Lower leg skin (tissue), 4 donors: ENCODE measurements around the gene SERPINA9. TPM values are rescaled to one million over a fixed set of nuclear protein-coding genes. Genes with fewer than 3 reads are reported as not detected.
A peak's percentile ranks its signal among the peaks of the same experiment; 100 is the strongest.

Source experiments
- DNase-seq, 2 donors: peaks; one replicate each; pipeline ENCODE4 v3.0.0-alpha.2; 2019; ENCODE audit warnings: low spot score in 2 of 2
- H3K4me3 ChIP-seq: fragments of 200-600 bp; sonication (generic); 2 replicates; pipeline ENCODE4 v1.5.1; 2017; ENCODE audit warnings: mild to moderate bottlenecking, low read depth; ENCODE audit not compliant: poor library complexity, severe bottlenecking
- POLR2A ChIP-seq, 2 donors: fragments of 450-650 bp; IDR thresholded peaks; one replicate each; pipeline ENCODE4 v1.6.1; 2016 to 2017; ENCODE audit warnings: antibody characterized with exemption in 2 of 2, mild to moderate bottlenecking in 1 of 2, moderate library complexity in 1 of 2
- WGBS, 2 donors: methylation state at CpG; one replicate each; pipeline ENCODE4 v1.1.5; 2018; 5-methylcytosine and 5-hydroxymethylcytosine counted together
- intact Hi-C: fragments of 100-400 bp; cut with DNase I; formaldehyde crosslinking; loops from one replicate; pipeline ENCODE4 v1.15.0; 2023; ENCODE audit warnings: low total_unique reads
- total RNA-seq, 4 donors: library from RNA; depleted of rRNA; stranded (reverse); fragments of >200 nt; gene quantifications; one replicate each; pipeline ENCODE4 v1.1.0, GENCODE V29; 2016
- TF ChIP-seq, protein P1 (sequence below), 3 donors: fragments of 450-650 bp; IDR thresholded peaks; one replicate each; pipeline ENCODE4 v1.5.1; 2016; ENCODE audit warnings: antibody characterized with exemption in 3 of 3, mild to moderate bottlenecking in 3 of 3, moderate library complexity in 2 of 3

SERPINA9 gene
- total RNA-seq, 4 donors from 2014 or later = 0.42 to 3.7 (median 1.5) TPM

GRCh38 chr14:94461526-94462218 lies 14.3 kb downstream of the SERPINA9 start:
- DNase-seq = peak in 1 of 2 donors; percentile 78
- 87 to 88% methylated on average over 19 of the region's 19 CpGs for WGBS, 2 donors

DNA sequence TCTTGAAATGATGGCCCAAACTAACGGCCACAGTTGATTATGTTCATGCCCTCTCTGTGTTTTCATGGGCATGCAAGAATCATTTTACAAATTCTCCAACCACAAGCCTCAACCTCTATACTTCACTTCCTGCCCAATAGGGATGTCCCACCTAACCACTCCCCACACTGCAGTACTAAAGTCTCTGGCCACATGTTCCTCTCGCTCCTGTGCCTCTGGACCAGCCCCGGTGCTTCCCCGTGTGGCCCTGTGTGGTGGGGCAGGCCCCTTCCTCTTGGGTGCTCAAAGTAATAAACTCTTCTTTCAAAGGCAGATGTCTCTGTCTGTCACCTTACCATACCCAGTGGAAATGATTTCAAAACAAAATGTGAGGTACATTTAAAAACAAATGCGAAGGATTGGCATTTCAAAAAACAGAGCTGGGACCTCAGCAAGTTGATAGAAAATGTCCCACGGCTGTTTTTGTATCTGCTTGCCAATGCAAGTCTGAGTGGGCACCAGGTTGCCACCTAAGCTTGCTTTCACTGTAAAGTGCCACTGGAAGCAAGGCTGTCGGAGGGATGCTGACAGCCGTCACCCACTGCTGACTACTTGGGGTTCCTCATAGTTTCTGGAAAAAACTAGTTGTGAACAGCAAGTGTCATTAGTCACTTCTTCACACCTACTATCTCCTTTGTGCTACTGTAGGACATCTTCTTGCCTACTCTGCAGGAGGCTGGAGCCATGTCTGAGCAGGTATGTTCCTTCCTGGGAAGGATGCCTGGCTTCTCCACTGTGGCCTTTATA lies 15.2 kb downstream of the SERPINA9 start:
- 81 to 88% methylated on average over 8 of the region's 8 CpGs for WGBS, 2 donors
- DNase-seq = peak in 1 of 2 donors; percentile 54
- intact Hi-C loops = no loop called here
- TF ChIP-seq, protein P1, sequence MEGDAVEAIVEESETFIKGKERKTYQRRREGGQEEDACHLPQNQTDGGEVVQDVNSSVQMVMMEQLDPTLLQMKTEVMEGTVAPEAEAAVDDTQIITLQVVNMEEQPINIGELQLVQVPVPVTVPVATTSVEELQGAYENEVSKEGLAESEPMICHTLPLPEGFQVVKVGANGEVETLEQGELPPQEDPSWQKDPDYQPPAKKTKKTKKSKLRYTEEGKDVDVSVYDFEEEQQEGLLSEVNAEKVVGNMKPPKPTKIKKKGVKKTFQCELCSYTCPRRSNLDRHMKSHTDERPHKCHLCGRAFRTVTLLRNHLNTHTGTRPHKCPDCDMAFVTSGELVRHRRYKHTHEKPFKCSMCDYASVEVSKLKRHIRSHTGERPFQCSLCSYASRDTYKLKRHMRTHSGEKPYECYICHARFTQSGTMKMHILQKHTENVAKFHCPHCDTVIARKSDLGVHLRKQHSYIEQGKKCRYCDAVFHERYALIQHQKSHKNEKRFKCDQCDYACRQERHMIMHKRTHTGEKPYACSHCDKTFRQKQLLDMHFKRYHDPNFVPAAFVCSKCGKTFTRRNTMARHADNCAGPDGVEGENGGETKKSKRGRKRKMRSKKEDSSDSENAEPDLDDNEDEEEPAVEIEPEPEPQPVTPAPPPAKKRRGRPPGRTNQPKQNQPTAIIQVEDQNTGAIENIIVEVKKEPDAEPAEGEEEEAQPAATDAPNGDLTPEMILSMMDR (IDR thresholded peaks at IDR 0.05) = no peak
- TF ChIP-seq POLR2A (IDR thresholded peaks at IDR 0.05) = no peak
- H3K4me3 ChIP-seq = no peak overlapping the region

More at GRCh38 chr14:94461526-94462218, 14.3 kb downstream of the SERPINA9 start:
- TF ChIP-seq POLR2A (IDR thresholded peaks at IDR 0.05) = no peak
- TF ChIP-seq, protein P1 (IDR thresholded peaks at IDR 0.05) = no peak
- no peak overlapping the region for H3K4me3 ChIP-seq
- intact Hi-C loops = no loop called here

DNA sequence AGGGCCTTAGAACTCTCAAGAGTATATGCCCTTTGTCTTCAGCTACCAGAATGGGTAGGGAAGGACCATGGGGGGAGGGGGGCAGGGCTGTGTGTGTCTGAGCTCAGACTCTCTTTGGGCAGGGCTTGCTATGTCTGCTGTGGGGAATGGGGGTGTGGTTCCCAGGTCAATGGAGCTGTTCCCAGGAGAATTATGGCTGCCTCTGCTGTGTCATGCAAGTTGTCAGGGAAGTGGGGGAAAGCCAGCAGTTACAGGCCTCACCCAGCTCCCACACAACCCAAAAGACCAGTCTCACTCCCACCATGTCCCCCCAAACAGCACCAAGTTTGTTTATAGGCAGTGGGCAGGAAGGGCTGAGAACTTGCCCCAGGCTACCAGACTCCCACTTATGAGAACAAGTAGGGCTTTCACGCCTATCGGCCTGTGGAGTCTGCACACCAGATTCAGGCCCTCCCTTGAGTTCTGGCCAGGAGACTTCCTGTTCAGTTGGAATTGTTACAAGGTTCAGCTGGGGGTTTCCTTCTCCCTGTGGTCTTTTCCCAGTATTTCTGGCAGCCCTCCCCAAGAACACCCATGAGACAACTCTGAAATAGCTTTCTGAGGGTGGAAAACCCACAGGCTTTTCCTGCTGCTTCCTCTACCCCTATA lies 17.3 kb downstream of the SERPINA9 start:
- intact Hi-C loops = no loop called here
- WGBS, 2 donors = 24 to 56% methylated on average over 2 of the region's 2 CpGs
- DNase-seq = peak in 1 of 2 donors; percentile 23
- H3K4me3 ChIP-seq = no peak overlapping the region
- TF ChIP-seq, protein P1 (IDR thresholded peaks at IDR 0.05) = no peak
- TF ChIP-seq POLR2A (IDR thresholded peaks at IDR 0.05) = no peak

GRCh38 chr14:94458096-94458495 lies 17.9 kb downstream of the SERPINA9 start:
- TF ChIP-seq, protein P1 (IDR thresholded peaks at IDR 0.05) = no peak
- no peak for TF ChIP-seq POLR2A (IDR thresholded peaks at IDR 0.05)
- WGBS, 2 donors = 59 to 77% methylated on average over 1 of the region's 1 CpG
- intact Hi-C loops = no loop called here
- DNase-seq = no peak
- H3K4me3 ChIP-seq = no peak overlapping the region

- no peak for DNase-seq
- TF ChIP-seq, protein P1 (IDR thresholded peaks at IDR 0.05) = no peak
- no peak for TF ChIP-seq POLR2A (IDR thresholded peaks at IDR 0.05)
- intact Hi-C loops = no loop called here
- no peak overlapping the region for H3K4me3 ChIP-seq
- 25 to 35% methylated on average over 1 of the region's 1 CpG for WGBS, 2 donors
These were observed 20.1 kb downstream of the SERPINA9 start for GRCh38 chr14:94455928-94456327.
